HepG2 (cell line): ENCODE results near the gene RRP8. TPM values are rescaled to one million over a fixed set of nuclear protein-coding genes. Genes with fewer than 3 reads are reported as not detected.

ENCODE experiments used
- ATAC-seq: fragments of 200-7000 bp; cut with Tn5 transposase; 3 replicates; pipeline ENCODE4 v1.9.1; 2020; ENCODE audit warnings: mild to moderate bottlenecking, moderate library complexity
- BruUV-seq: library from RNA; stranded (reverse); fragments of 400-500 nt; replicated peaks from 2 replicates; lab custom pipeline; 2021; lab: Mats Ljungman, UMichigan
- CTCF ChIA-PET: fragments of 300-600 bp; formaldehyde crosslinking; extraction: SDS; loops from one replicate; lab custom pipeline; 2021; ENCODE audit warnings: low total read pairs, inconsistent platforms, low intra/inter-chr PET ratio; lab: Yijun Ruan, JAX
- POLR2A ChIA-PET: fragments of 350-600 bp; sonication (Branson Sonifier 250); formaldehyde crosslinking; loops from one replicate; lab custom pipeline; 2020; ENCODE audit warnings: antibody characterized with exemption, inconsistent platforms; lab: Yijun Ruan, JAX
- DNase-seq: peaks from one replicate; pipeline ENCODE4 v3.0.0-alpha.2; 2015; ENCODE audit warnings: low spot score
- FAIRE-seq: peaks from 3 replicates; lab custom pipeline; 2011; peaks lifted over from hg19 to GRCh38; lab: Jason Lieb, UNC
- H2AFZ ChIP-seq: one replicate; pipeline ENCODE4 v1.6.1; 2011; ENCODE audit warnings: low read length, inconsistent platforms
- H3K27ac ChIP-seq: fragments of 300-600 bp; 3 replicates; pipeline ENCODE4 v1.8.0; 2011; ENCODE audit warnings: mixed run types, mild to moderate bottlenecking, mixed read lengths, low read length, inconsistent platforms; ENCODE audit not compliant: insufficient read depth; ENCODE audit errors: extremely low read length
- H3K27me3 ChIP-seq, 2 experiments: fragments of 200-600 bp in 1 of 2; 2 replicates in 1 of 2; 3 replicates in 1 of 2; pipeline versions ENCODE4 v1.6.0 to v1.8.0; 2011; ENCODE audit warnings: low read length in 2 of 2, mild to moderate bottlenecking in 2 of 2, moderate library complexity in 2 of 2, inconsistent platforms in 1 of 2; ENCODE audit not compliant: insufficient read depth in 2 of 2, control insufficient read depth in 1 of 2
- H3K36me3 ChIP-seq, 2 experiments: fragments of 200-600 bp in 1 of 2; replicated peaks in 1 of 2; 2 replicates in 1 of 2; 3 replicates in 1 of 2; pipeline versions ENCODE4 v1.5.1 to v1.8.0; 2011; ENCODE audit warnings: low read length in 2 of 2, inconsistent platforms in 1 of 2; ENCODE audit not compliant: insufficient read depth in 2 of 2, control insufficient read depth in 1 of 2
- H3K4me1 ChIP-seq: 2 replicates; pipeline ENCODE4 v1.5.1; 2012; ENCODE audit warnings: low read length, inconsistent platforms; ENCODE audit not compliant: insufficient read depth
- H3K4me2 ChIP-seq: 2 replicates; pipeline ENCODE4 v1.6.0; 2011; ENCODE audit warnings: low read depth, low read length, inconsistent platforms
- H3K4me3 ChIP-seq, 3 experiments: fragments of 200-600 bp in 1 of 3; sonication (generic), shearing (Covaris generic) in 1 of 3; replicated peaks in 1 of 3; 2 replicates each; pipeline ENCODE4 v1.5.1; 2011 to 2016; ENCODE audit warnings: low read length in 3 of 3, inconsistent platforms in 2 of 3, low read depth in 2 of 3, mild to moderate bottlenecking in 2 of 3, control low read depth in 1 of 3, mixed read lengths in 1 of 3; ENCODE audit not compliant: insufficient read depth in 1 of 3
- H3K79me2 ChIP-seq: one replicate; pipeline ENCODE4 v1.6.1; 2011; ENCODE audit warnings: low read length, inconsistent platforms; ENCODE audit not compliant: insufficient read depth
- H3K9ac ChIP-seq: 2 replicates; pipeline ENCODE4 v1.6.0; 2011; ENCODE audit warnings: mild to moderate bottlenecking, low read depth, low read length, inconsistent platforms; ENCODE audit not compliant: insufficient read depth
- H3K9me3 ChIP-seq: 2 replicates; pipeline ENCODE4 v1.5.1; 2012; ENCODE audit warnings: mild to moderate bottlenecking, low read length
- H4K20me1 ChIP-seq: 2 replicates; pipeline ENCODE4 v1.6.0; 2011; ENCODE audit warnings: inconsistent platforms, mild to moderate bottlenecking, low read length, moderate library complexity; ENCODE audit not compliant: insufficient read depth
- PHB2 ChIP-seq: fragments of 450-650 bp; IDR thresholded peaks from 2 replicates; pipeline ENCODE4 v1.6.1; 2018; ENCODE audit not compliant: partially characterized antibody
- RAD51 ChIP-seq: fragments of 450-650 bp; IDR thresholded peaks from 2 replicates; pipeline ENCODE4 v1.6.1; 2016; ENCODE audit warnings: borderline replicate concordance
- RBM22 ChIP-seq: fragments of 200-400 bp; formaldehyde crosslinking; optimal IDR thresholded peaks from 2 replicates; pipeline ENCODE3; 2017; ENCODE audit warnings: mild to moderate bottlenecking, low read length, moderate library complexity
- REL ChIP-seq: sonication (generic); formaldehyde crosslinking; conservative IDR thresholded peaks from 2 replicates; pipeline ENCODE4 v1.8.0; 2022; ENCODE audit warnings: mild to moderate bottlenecking, missing genetic modification reagents, moderate library complexity
- ZNF20 ChIP-seq: sonication (generic); formaldehyde crosslinking; IDR thresholded peaks from 2 replicates; pipeline ENCODE4 v1.4.0; 2020; ENCODE audit warnings: mild to moderate bottlenecking, moderate library complexity, missing genetic modification reagents
- ZNF230 ChIP-seq: sonication (generic); formaldehyde crosslinking; IDR thresholded peaks from 2 replicates; pipeline ENCODE4 v1.4.0; 2020; ENCODE audit warnings: mild to moderate bottlenecking, missing genetic modification reagents
- ZNF335 ChIP-seq: sonication (generic); formaldehyde crosslinking; IDR thresholded peaks from 2 replicates; pipeline ENCODE4 v1.4.0; 2020; ENCODE audit warnings: missing genetic modification reagents
- ZNF737 ChIP-seq: sonication (generic); formaldehyde crosslinking; IDR thresholded peaks from 2 replicates; pipeline ENCODE4 v1.5.0; 2020; ENCODE audit warnings: missing genetic modification reagents, mild to moderate bottlenecking, borderline replicate concordance
- WGBS: methylation state at CpG from one replicate; pipeline ENCODE4 v1.1.6; 2017; ENCODE audit warnings: low lambda C conversion rate; 5-methylcytosine and 5-hydroxymethylcytosine counted together
- in situ Hi-C: cut with HindIII; loops from 2 replicates; pipeline ENCODE4 v1.10.0; 2017; ENCODE audit warnings: low pct_unique_long_range_greater_than_20kb; ENCODE audit not compliant: extremely low pct_ligation_motif_present
- intact Hi-C: fragments of 100-400 bp; cut with micrococcal nuclease; formaldehyde crosslinking; loops from one replicate; pipeline ENCODE4 v1.10.0; 2022; ENCODE audit not compliant: unreplicated experiment
- polyA plus RNA-seq, 8 experiments: library from polyadenylated mRNA; depleted of rRNA in 3 of 8; stranded (reverse) in 7 of 8; unstranded in 1 of 8; fragments of >200 nt; fragmentation: Illumina TruSeq in 4 of 8; extraction: Trizol in 4 of 8; gene quantifications; 2 replicates each; pipeline versions ENCODE4 v1.2.1 to v1.2.3, GENCODE V29; 2011 to 2016; ENCODE audit warnings: low read depth in 4 of 8, missing spikeins in 1 of 8, mixed read lengths in 1 of 8; ENCODE audit not compliant: insufficient read depth in 1 of 8
- total RNA-seq, 5 experiments: library from RNA; depleted of rRNA; stranded (reverse); fragments of >200 nt; fragmentation: Illumina TruSeq; extraction: Trizol; gene quantifications; 2 replicates each; pipeline ENCODE4 v1.2.3, GENCODE V29; 2016; ENCODE audit warnings: low read depth in 1 of 5
- TF ChIP-seq, protein P1 (sequence below): sonication (generic); formaldehyde crosslinking; IDR thresholded peaks from 2 replicates; pipeline ENCODE4 v1.5.0; 2020; ENCODE audit warnings: mild to moderate bottlenecking, missing genetic modification reagents, moderate library complexity
- TF ChIP-seq, protein P2 (sequence below): sonication (generic); formaldehyde crosslinking; IDR thresholded peaks from 2 replicates; pipeline ENCODE4 v1.4.0; 2020; ENCODE audit warnings: missing genetic modification reagents; ENCODE audit errors: not compliant biosample characterization

The RRP8 gene
- total and polyA plus RNA-seq, 2 of the 13 experiments (the other 11 are each of a cell fraction or from before 2014, with no cell fraction given), result 7.2 to 21.6 TPM

DNA sequence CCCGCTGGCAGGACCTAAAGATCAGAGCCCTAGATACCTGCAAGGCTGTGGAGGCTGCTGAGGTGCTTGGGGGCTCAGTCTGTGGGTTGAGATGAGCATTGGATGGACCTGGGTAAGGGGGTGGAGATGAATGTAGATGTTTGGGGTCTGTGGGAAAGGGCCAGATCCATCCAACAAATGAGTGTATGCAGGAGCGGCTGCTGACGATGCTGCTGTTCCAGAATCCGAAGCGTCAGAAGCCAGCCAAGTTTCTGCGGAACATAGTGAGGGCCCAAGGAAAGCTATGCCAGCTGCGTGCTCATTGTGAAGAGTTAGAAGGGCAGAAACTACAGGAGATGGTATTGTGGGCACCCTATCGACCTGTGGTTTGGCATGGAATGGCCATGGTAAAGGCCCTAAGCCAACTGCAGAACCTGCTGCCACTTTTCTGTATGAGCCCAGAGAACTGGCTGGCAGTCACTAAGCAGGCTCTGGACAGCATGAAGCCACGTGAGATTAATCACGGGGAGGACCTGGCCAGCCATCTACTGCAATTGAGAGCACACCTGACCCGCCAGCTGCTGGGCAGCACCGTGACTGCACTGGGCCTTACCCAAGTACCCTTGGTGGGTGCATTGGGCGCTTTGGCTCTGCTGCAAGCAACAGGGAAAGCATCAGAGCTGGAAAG is 36.6 kb downstream of the RRP8 start:
- no peak overlapping the region for H3K9ac ChIP-seq
- no peak for FAIRE-seq
- intact Hi-C loops, result no loop called here
- WGBS, result 81% methylated on average over 7 of the region's 13 CpGs
- H3K4me1 ChIP-seq, result no peaks in the 10 kb centered on the region
- no peak overlapping the region for H3K27ac ChIP-seq
- no peaks in the 10 kb centered on the region for H3K79me2 ChIP-seq
- H3K4me2 ChIP-seq, result no peak overlapping the region
- ChIA-PET POLR2A (no interaction called here), CTCF (no interaction called here)
- DNase-seq, result no peak
- no peaks in the 10 kb centered on the region for H3K9me3 ChIP-seq
- H4K20me1 ChIP-seq, result no peaks in the 10 kb centered on the region
- BruUV-seq, result no TSS peak
- no peak for ATAC-seq
- in situ Hi-C loops, result no loop called here
- no peak for TF ChIP-seq REL (CRISPR knock-in tag)
- TF ChIP-seq RAD51, result no peak
- no peak for TF ChIP-seq ZNF335 (CRISPR knock-in tag)
- TF ChIP-seq ZNF20 (CRISPR knock-in tag), result no peak
- TF ChIP-seq, protein P1, sequence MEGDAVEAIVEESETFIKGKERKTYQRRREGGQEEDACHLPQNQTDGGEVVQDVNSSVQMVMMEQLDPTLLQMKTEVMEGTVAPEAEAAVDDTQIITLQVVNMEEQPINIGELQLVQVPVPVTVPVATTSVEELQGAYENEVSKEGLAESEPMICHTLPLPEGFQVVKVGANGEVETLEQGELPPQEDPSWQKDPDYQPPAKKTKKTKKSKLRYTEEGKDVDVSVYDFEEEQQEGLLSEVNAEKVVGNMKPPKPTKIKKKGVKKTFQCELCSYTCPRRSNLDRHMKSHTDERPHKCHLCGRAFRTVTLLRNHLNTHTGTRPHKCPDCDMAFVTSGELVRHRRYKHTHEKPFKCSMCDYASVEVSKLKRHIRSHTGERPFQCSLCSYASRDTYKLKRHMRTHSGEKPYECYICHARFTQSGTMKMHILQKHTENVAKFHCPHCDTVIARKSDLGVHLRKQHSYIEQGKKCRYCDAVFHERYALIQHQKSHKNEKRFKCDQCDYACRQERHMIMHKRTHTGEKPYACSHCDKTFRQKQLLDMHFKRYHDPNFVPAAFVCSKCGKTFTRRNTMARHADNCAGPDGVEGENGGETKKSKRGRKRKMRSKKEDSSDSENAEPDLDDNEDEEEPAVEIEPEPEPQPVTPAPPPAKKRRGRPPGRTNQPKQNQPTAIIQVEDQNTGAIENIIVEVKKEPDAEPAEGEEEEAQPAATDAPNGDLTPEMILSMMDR, result no peak
- TF ChIP-seq, protein P2, sequence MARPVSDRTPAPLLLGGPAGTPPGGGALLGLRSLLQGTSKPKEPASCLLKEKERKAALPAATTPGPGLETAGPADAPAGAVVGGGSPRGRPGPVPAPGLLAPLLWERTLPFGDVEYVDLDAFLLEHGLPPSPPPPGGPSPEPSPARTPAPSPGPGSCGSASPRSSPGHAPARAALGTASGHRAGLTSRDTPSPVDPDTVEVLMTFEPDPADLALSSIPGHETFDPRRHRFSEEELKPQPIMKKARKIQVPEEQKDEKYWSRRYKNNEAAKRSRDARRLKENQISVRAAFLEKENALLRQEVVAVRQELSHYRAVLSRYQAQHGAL, result no peak
- no peak for TF ChIP-seq RBM22
- no peak for TF ChIP-seq ZNF230 (CRISPR knock-in tag)
- TF ChIP-seq PHB2, result no peak
- no peak for TF ChIP-seq ZNF737 (CRISPR knock-in tag)
- TF ChIP-seq, all 625 proteins: peak for 0
- no peaks in the 10 kb centered on the region for H3K36me3 ChIP-seq
- H2AFZ ChIP-seq, result no peak overlapping the region
- H3K4me3 ChIP-seq, result no peak overlapping the region
- no peaks in the 10 kb centered on the region for H3K27me3 ChIP-seq
